WI38 (cell line): ENCODE measurements around the gene CHAC2.
A peak's percentile ranks its signal among the peaks of the same experiment; 100 is the strongest.

Experiments
- H3K4me3 ChIP-seq: 2 replicates; pipeline ENCODE4 v1.5.1; 2011; ENCODE audit warnings: low read depth, mild to moderate bottlenecking, control low read depth, low read length
- CTCF ChIP-seq: IDR thresholded peaks from 2 replicates; pipeline ENCODE4 v1.5.1; 2012; ENCODE audit warnings: low read depth, mild to moderate bottlenecking, control low read depth, low read length

Gene CHAC2

GRCh38 chr2:53778536-53779162, 11.0 kb downstream of the CHAC2 start:
- H3K4me3 ChIP-seq = no peak overlapping the region
- TF ChIP-seq CTCF = no peak

GRCh38 chr2:53780056-53780455, 12.5 kb downstream of the CHAC2 start:
- H3K4me3 ChIP-seq = no peak overlapping the region
- TF ChIP-seq CTCF = no peak

- no peak for TF ChIP-seq CTCF
- no peak overlapping the region for H3K4me3 ChIP-seq
These were observed 15.1 kb downstream of the CHAC2 start for GRCh38 chr2:53782676-53783075.

- no peak for TF ChIP-seq CTCF
- H3K4me3 ChIP-seq = no peak overlapping the region
These were observed 16.8 kb downstream of the CHAC2 start for GRCh38 chr2:53784436-53784835.

- TF ChIP-seq CTCF = no peak
- H3K4me3 ChIP-seq = peak overlapping the region; percentile 88
These were observed 17.8 kb downstream of the CHAC2 start for GRCh38 chr2:53785366-53785765.

GRCh38 chr2:53786352-53786704, 18.7 kb downstream of the CHAC2 start:
- peak overlapping the region; percentile 88 for H3K4me3 ChIP-seq
- TF ChIP-seq CTCF = no peak

GRCh38 chr2:53786705-53787613, 19.4 kb downstream of the CHAC2 start, which contains the start of the genes ASB3 and ERLEC1:
Gene ASB3, minus strand, starts transcription at chr2:53786953. Its CDS starts 21,381 bp downstream, at chr2:53765572.
Gene ERLEC1, plus strand, starts transcription at chr2:53787044. Its CDS starts 167 bp downstream, at chr2:53787211.
- no peak for TF ChIP-seq CTCF
- peak within 1 kb of the TSS; percentile 88 for H3K4me3 ChIP-seq
